ENCODE results near the gene UNC5B.

- no peak for TF ChIP-seq EZH2 (IDR thresholded peaks at IDR 0.05)
- TF ChIP-seq POLR2AphosphoS5 (IDR thresholded peaks at IDR 0.05; ENCODE audit: borderline replicate concordance, low read depth, low read length): no peak
- TF ChIP-seq FOXP2 (optimal IDR thresholded peaks at IDR 0.05; ENCODE audit: control extremely low read depth, extremely low read length, insufficient read depth): no peak
These were observed 82.5 kb downstream of the UNC5B start for GRCh38 chr10:71294856-71295255.
